GM23248 (cell line): ENCODE measurements around the gene MED9. TPM values are rescaled to one million over a fixed set of nuclear protein-coding genes. Genes with fewer than 3 reads are reported as not detected.

Experiments
- DNase-seq: peaks from one replicate; pipeline ENCODE4 v3.0.0-alpha.2; 2015
- H2AFZ ChIP-seq: fragments of 200-600 bp; sonication (generic); 2 replicates; pipeline ENCODE4 v1.6.1; 2016; ENCODE audit warnings: antibody characterized with exemption
- H3F3A ChIP-seq: fragments of 200-600 bp; sonication (generic); 2 replicates; pipeline ENCODE4 v1.6.1; 2016; ENCODE audit warnings: mild to moderate bottlenecking, antibody characterized with exemption, mixed run types; ENCODE audit not compliant: insufficient read depth
- H3K27ac ChIP-seq: fragments of 200-600 bp; sonication (generic); 2 replicates; pipeline ENCODE4 v1.5.1; 2016; ENCODE audit warnings: mild to moderate bottlenecking
- H3K27me3 ChIP-seq: fragments of 200-600 bp; sonication (generic); replicated peaks from 2 replicates; pipeline ENCODE4 v1.6.1; 2016; ENCODE audit warnings: mild to moderate bottlenecking; ENCODE audit not compliant: insufficient read depth
- H3K36me3 ChIP-seq: fragments of 200-600 bp; sonication (generic); 2 replicates; pipeline ENCODE4 v1.6.1; 2016; ENCODE audit warnings: low read depth, mild to moderate bottlenecking
- H3K4me1 ChIP-seq: fragments of 200-600 bp; sonication (generic); 2 replicates; pipeline ENCODE4 v1.6.1; 2016; ENCODE audit warnings: mild to moderate bottlenecking; ENCODE audit not compliant: insufficient read depth
- H3K4me2 ChIP-seq: fragments of 200-600 bp; sonication (generic); one replicate; pipeline ENCODE4 v1.6.1; 2016; ENCODE audit warnings: mild to moderate bottlenecking; ENCODE audit not compliant: unreplicated experiment
- H3K4me3 ChIP-seq: fragments of 200-600 bp; sonication (generic); 2 replicates; pipeline ENCODE4 v1.5.1; 2016; ENCODE audit warnings: mild to moderate bottlenecking
- H3K79me2 ChIP-seq: fragments of 200-600 bp; sonication (generic); 2 replicates; pipeline ENCODE4 v1.6.1; 2016; ENCODE audit warnings: mild to moderate bottlenecking; ENCODE audit not compliant: insufficient read depth
- H3K9ac ChIP-seq: fragments of 200-600 bp; sonication (generic); 2 replicates; pipeline ENCODE4 v1.6.1; 2016; ENCODE audit warnings: mild to moderate bottlenecking
- H3K9me2 ChIP-seq: fragments of 200-600 bp; sonication (generic); 2 replicates; pipeline ENCODE4 v1.6.1; 2016; ENCODE audit warnings: mixed run types, mild to moderate bottlenecking, moderate library complexity; ENCODE audit not compliant: insufficient read depth
- H3K9me3 ChIP-seq: fragments of 200-600 bp; sonication (generic); one replicate; pipeline ENCODE4 v1.6.1; 2017; ENCODE audit warnings: low read depth
- H4K20me1 ChIP-seq: fragments of 200-600 bp; sonication (generic); 2 replicates; pipeline ENCODE4 v1.6.0; 2016; ENCODE audit not compliant: insufficient read depth
- EZH2 ChIP-seq: fragments of 200-600 bp; sonication (generic); IDR thresholded peaks from 2 replicates; pipeline ENCODE4 v1.6.1; 2018; ENCODE audit warnings: antibody characterized with exemption, mild to moderate bottlenecking; ENCODE audit not compliant: insufficient read depth, poor library complexity, severe bottlenecking
- EZH2phosphoT487 ChIP-seq: fragments of 200-600 bp; sonication (generic); IDR thresholded peaks from 2 replicates; pipeline ENCODE4 v1.6.1; 2018; ENCODE audit warnings: antibody characterized with exemption, moderate library complexity, mild to moderate bottlenecking, low read depth; ENCODE audit not compliant: insufficient read depth
- WGBS, 2 experiments: methylation state at CpG; one replicate each; pipeline ENCODE4 v1.1.6; 2015 to 2017; ENCODE audit warnings: low lambda C conversion rate in 2 of 2, low coverage in 1 of 2; ENCODE audit errors: missing lambda C conversion rate in 2 of 2; 5-methylcytosine and 5-hydroxymethylcytosine counted together
- in situ Hi-C: fragments of 300-500 bp; cut with MboI; formaldehyde crosslinking; loops from 2 replicates; pipeline ENCODE4 v1.15.0; 2020
- polyA plus RNA-seq: library from polyadenylated mRNA; unstranded; fragments of >200 nt; fragmentation: Nextera tagmentation; extraction: Ambion mirVana; gene quantifications from 2 replicates; pipeline ENCODE4 v1.2.1, GENCODE V29; 2016
- total RNA-seq: library from RNA; depleted of rRNA; stranded (reverse); fragments of >200 nt; shearing (Covaris generic); gene quantifications from 2 replicates; pipeline ENCODE4 v1.2.3, GENCODE V29; 2014

The MED9 gene
- total and polyA plus RNA-seq, 2 experiments from 2014 or later, result 10.0 to 10.3 TPM

DNA sequence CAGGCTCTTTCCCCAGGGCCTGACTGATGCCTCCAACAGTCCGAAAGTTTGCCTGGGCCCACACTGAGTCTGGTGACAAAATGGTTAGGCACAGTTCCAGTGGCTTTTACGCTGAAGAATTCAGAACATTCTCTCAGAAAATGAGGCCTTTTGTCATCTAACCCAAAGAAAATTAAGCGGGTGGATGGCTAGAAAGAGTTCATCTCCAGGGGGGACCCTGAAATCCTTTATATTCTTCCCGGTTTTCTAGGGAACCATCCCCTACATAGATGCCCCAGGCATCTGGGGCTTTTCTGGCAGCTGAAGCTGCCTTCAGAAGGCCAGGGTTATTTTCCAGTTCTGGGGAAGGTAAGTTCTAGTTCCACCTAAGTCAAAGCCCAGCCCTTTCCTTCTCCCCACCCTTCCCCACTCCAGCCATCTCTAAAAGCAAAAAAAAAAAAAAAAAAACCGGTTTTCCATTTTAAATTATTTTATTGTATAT lies 17.2 kb downstream of the MED9 start:
- Histone ChIP-seq H3K36me3 (no peaks in the 10 kb centered on the region), H3K9ac (no peak overlapping the region), H3K27me3 (no peaks in the 10 kb centered on the region), H3K79me2 (no peaks in the 10 kb centered on the region), H3K9me3 (no peaks in the 10 kb centered on the region), H4K20me1 (no peaks in the 10 kb centered on the region), H3F3A (peaks cover 6% of the 10 kb centered on the region; the same call in 1 of the 2 replicates), H2AFZ (no peak overlapping the region), H3K27ac (no peak overlapping the region), H3K4me3 (no peak overlapping the region), H3K4me1 (peaks cover 3% of the 10 kb centered on the region; the same call in 1 of the 2 replicates), H3K9me2 (no peaks in the 10 kb centered on the region), H3K4me2 (no peak overlapping the region)
- DNase-seq, result peak; percentile 12
- 61 to 71% methylated on average over 4 to 5 of the region's 5 CpGs for WGBS, 2 experiments
- TF ChIP-seq EZH2, result no peak
- no peak for TF ChIP-seq EZH2phosphoT487
- in situ Hi-C loops, result loop anchor here (10.0 kb wide), 1 partner anchor 139 kb away; no protein-coding TSS in a partner anchor

DNA sequence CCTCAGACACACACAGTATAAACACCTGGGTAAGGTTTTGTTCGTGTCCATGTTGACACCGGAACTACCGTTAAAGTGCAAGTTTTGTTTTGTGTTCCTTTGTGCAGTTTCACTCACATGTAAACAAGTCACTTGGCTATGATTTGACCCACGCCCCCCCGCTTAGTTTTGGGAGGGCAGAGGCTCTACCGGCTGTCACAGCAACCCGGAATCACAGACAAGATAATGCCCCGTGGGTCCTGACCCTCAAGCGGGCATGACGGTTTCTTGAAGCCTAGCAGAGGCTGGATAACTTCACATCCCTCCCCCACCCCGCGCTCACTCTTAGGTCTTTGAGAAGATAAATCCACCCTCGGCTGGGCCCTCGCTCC lies 17.7 kb downstream of the MED9 start:
- H3K9ac ChIP-seq, result peak overlapping the region; percentile 79
- H4K20me1 ChIP-seq, result no peaks in the 10 kb centered on the region

DNA sequence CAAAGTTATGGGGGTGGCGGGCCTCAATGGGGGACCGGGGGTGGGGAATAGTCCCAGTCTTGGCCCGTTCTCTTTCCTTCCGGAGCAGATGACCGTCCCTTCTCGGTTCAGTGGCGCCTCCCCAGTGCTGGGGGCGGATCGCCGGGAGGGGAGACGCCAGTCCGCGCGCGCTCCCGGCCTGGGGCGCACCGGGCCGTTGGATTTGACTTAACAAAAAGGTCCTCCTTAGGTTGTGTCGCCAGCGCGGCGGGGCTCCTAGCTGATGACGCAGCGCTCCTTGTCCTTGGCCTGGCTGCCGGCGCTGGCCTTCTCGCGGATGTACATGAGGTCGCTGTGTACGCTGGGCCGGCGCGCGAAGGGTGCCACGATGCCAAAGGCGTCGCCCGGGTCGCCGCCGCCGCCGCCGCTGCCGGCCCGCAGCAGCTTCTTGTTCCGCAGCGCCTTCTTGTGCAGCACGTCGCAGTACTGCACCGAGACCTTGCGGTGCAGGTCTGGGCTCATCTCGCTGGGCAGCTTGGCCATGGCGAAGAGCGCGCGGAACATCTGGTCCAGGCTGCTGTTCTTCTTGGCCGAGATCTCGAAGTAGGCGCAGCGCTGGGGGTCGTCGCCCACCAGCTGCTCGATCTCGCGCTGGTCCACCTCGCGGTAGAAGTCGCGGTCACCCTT lies 18.2 kb downstream of the MED9 start:
- H3K9me3 ChIP-seq, result no peaks in the 10 kb centered on the region
- in situ Hi-C loops, result loop anchor here (10.0 kb wide), 1 partner anchor 140 kb away; no protein-coding TSS in a partner anchor
- no peaks in the 10 kb centered on the region for H3K27me3 ChIP-seq
- TF ChIP-seq EZH2 (no peak), EZH2phosphoT487 (no peak)
- H3K4me3 ChIP-seq, result peak overlapping the region; percentile 85
- H3K9ac ChIP-seq, result peak overlapping the region; percentile 79
- H4K20me1 ChIP-seq, result no peaks in the 10 kb centered on the region
- peak; percentile 81 for DNase-seq
- H3K27ac ChIP-seq, result no peak overlapping the region
- H3K4me1 ChIP-seq, result peaks cover 3% of the 10 kb centered on the region; the same call in 1 of the 2 replicates
- H3K36me3 ChIP-seq, result no peaks in the 10 kb centered on the region
- WGBS, 2 experiments, result 1 to 2% methylated on average over 50 to 66 of the region's 71 CpGs
- H2AFZ ChIP-seq, result peak overlapping the region; percentile 81
- peaks cover 6% of the 10 kb centered on the region; the same call in 1 of the 2 replicates for H3F3A ChIP-seq
- H3K4me2 ChIP-seq, result peak overlapping the region; percentile 97
- H3K9me2 ChIP-seq, result no peaks in the 10 kb centered on the region
- no peaks in the 10 kb centered on the region for H3K79me2 ChIP-seq

More for the DNA sequence above, 17.7 kb downstream of the MED9 start:
- no peaks in the 10 kb centered on the region for H3K36me3 ChIP-seq
- H3K9me2 ChIP-seq, result no peaks in the 10 kb centered on the region
- H3K4me2 ChIP-seq, result peak overlapping the region; percentile 97
- WGBS, 2 experiments, result 11 to 12% methylated on average over 14 of the region's 14 CpGs
- TF ChIP-seq EZH2phosphoT487 (no peak), EZH2 (no peak)
- no peak overlapping the region for H3K27ac ChIP-seq
- peaks cover 3% of the 10 kb centered on the region; the same call in 1 of the 2 replicates for H3K4me1 ChIP-seq
- H3K4me3 ChIP-seq, result peak overlapping the region; percentile 85
- no peaks in the 10 kb centered on the region for H3K9me3 ChIP-seq
- H3F3A ChIP-seq, result peaks cover 6% of the 10 kb centered on the region; the same call in 1 of the 2 replicates
- in situ Hi-C loops, result loop anchor here (10.0 kb wide), 1 partner anchor 140 kb away; no protein-coding TSS in a partner anchor
- no peaks in the 10 kb centered on the region for H3K27me3 ChIP-seq
- peak; percentile 44 for DNase-seq
- H2AFZ ChIP-seq, result peak overlapping the region; percentile 81
- no peaks in the 10 kb centered on the region for H3K79me2 ChIP-seq

DNA sequence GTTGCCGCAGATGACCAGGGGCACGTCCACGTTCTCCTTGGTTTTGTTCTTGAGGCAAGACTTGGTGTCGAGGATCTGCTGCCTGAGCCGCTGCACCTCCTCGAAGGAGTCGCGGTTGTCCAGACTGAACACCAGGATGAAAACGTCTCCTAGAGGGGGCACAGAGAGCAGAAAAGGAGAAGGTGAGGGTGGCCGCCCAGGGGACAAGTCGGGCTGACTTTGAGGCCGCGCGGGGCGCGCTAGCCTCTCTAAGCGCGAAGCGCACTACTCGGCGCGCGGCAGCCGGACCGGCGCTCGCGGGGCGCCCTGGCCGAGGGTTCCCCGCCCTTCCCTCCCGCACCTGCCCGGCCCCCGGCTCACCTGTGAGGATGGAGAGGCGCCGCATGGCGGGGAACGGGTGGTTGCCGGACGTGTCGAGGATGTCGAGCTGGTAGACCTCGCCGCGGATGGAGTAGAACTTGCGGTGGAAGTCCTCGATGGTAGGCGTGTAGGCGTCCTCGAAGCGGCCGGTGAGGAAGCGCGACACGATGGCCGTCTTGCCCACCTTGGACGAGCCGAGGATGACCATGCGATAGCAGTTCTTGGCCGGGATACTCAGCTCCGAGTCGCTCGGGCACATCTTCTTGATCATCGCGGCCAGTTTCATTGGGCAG lies 18.9 kb downstream of the MED9 start:
- Histone ChIP-seq H2AFZ (peak overlapping the region; percentile 81), H3K9me2 (no peaks in the 10 kb centered on the region)
- DNase-seq, result peak; percentile 56

More for the DNA sequence above, 18.9 kb downstream of the MED9 start:
- Histone ChIP-seq H3K27ac (no peak overlapping the region), H3K27me3 (no peaks in the 10 kb centered on the region), H3F3A (peaks cover 6% of the 10 kb centered on the region; the same call in 1 of the 2 replicates), H3K9ac (peak overlapping the region; percentile 79), H3K36me3 (no peaks in the 10 kb centered on the region), H3K4me2 (peak overlapping the region; percentile 97), H3K4me1 (peaks cover 3% of the 10 kb centered on the region; the same call in 1 of the 2 replicates), H3K9me3 (no peaks in the 10 kb centered on the region), H3K79me2 (no peaks in the 10 kb centered on the region), H4K20me1 (no peaks in the 10 kb centered on the region), H3K4me3 (peak overlapping the region; percentile 85)
- no peak for TF ChIP-seq EZH2
- TF ChIP-seq EZH2phosphoT487, result no peak
- in situ Hi-C loops, result loop anchor here (10.0 kb wide), 1 partner anchor 141 kb away; no protein-coding TSS in a partner anchor
- WGBS, 2 experiments, result 1 to 3% methylated on average over 46 to 51 of the region's 65 CpGs
